Measurements from ENCODE around the gene EDARADD. TPM values are rescaled to one million over a fixed set of nuclear protein-coding genes. Genes with fewer than 3 reads are reported as not detected.

EDARADD gene
- total RNA-seq, 4 donors from 2014 or later, result 0.42 to 1.2 (median 0.82) TPM

DNA sequence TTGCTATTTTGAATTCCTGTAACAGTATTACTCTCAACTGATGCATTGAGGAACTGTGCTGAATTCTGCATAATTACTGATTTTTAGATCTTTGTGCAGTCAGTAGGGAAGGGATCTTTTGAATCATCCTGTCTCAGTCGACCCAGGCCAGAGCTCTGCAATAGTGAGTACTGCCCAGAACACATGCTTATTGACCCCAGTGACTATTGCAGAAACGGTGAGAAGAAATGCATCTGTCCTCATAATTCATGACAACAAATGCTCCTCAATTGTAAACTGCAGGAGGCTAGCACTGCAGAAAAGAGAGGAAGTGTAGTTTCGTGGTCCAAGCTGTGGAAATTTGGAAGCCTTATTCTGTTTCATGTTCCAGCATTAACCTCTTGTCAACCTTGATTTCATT is 19.6 kb downstream of the EDARADD start:
- no peak overlapping the region for H3K27ac ChIP-seq
- TF ChIP-seq, protein P1, sequence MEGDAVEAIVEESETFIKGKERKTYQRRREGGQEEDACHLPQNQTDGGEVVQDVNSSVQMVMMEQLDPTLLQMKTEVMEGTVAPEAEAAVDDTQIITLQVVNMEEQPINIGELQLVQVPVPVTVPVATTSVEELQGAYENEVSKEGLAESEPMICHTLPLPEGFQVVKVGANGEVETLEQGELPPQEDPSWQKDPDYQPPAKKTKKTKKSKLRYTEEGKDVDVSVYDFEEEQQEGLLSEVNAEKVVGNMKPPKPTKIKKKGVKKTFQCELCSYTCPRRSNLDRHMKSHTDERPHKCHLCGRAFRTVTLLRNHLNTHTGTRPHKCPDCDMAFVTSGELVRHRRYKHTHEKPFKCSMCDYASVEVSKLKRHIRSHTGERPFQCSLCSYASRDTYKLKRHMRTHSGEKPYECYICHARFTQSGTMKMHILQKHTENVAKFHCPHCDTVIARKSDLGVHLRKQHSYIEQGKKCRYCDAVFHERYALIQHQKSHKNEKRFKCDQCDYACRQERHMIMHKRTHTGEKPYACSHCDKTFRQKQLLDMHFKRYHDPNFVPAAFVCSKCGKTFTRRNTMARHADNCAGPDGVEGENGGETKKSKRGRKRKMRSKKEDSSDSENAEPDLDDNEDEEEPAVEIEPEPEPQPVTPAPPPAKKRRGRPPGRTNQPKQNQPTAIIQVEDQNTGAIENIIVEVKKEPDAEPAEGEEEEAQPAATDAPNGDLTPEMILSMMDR (IDR thresholded peaks at IDR 0.05), result no peak
- no peak for TF ChIP-seq POLR2A (IDR thresholded peaks at IDR 0.05)
- TF ChIP-seq EP300 (IDR thresholded peaks at IDR 0.05), result no peak
- H3K27me3 ChIP-seq, result no peaks in the 10 kb centered on the region
- H3K4me1 ChIP-seq, result no peaks in the 10 kb centered on the region
- H3K36me3 ChIP-seq, result no peaks in the 10 kb centered on the region
- H3K9me3 ChIP-seq, result no peaks in the 10 kb centered on the region
- no peak overlapping the region for H3K4me3 ChIP-seq
- 24 to 32% methylated on average over 3 of the region's 3 CpGs for WGBS, 2 donors
- no peak for DNase-seq (ENCODE audit: low spot score in 2 of 2)

DNA sequence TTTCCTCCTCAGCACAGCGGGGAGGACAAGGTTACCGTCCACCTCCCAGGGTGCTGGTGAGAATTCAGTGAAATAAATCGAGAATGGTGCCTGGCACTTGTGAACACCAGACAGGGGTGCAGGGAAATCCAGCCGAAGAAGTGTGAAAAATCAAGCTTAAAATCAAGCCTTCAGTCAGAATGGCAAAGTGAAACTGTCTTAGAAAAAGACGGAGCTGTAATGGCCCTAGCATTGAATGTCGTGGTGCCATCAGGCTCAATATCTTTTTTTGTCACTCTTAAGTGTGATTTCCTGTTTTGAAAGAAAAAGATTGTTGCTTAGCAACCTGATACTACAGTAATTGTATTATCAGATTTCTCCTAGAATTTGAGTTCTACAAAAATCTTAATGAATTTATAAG is 22.1 kb downstream of the EDARADD start:
- no peak overlapping the region for H3K4me3 ChIP-seq
- 70 to 71% methylated on average over 6 of the region's 6 CpGs for WGBS, 2 donors
- no peak overlapping the region for H3K27ac ChIP-seq
- DNase-seq (ENCODE audit: low spot score in 2 of 2), result no peak
- H3K27me3 ChIP-seq, result no peaks in the 10 kb centered on the region
- H3K4me1 ChIP-seq, result no peaks in the 10 kb centered on the region
- H3K9me3 ChIP-seq, result no peaks in the 10 kb centered on the region
- TF ChIP-seq, protein P1 (IDR thresholded peaks at IDR 0.05), result no peak
- no peak for TF ChIP-seq POLR2A (IDR thresholded peaks at IDR 0.05)
- no peaks in the 10 kb centered on the region for H3K36me3 ChIP-seq

DNA sequence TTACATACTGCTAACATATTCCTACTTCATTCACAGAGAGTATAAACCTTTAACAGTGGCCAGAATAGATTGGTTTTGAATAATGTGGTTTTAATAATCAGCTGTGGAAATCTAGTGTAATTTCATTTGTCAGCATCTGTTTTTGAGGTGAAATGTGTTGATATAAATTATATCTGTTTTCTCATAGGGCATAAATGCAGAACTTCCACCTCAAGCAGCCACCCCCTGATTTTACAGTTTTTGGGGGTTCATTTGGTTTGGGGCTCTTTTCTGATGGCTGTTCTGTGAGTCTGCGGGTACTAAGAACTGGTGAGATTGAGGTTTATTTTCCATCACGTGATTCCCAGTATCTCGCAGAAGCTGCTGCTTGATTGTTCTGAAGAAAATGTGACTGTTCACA is 23.2 kb downstream of the EDARADD start:
- DNase-seq (ENCODE audit: low spot score in 2 of 2), result no peak
- Histone ChIP-seq H3K36me3 (no peaks in the 10 kb centered on the region), H3K4me1 (no peaks in the 10 kb centered on the region), H3K9me3 (no peaks in the 10 kb centered on the region), H3K27ac (no peak overlapping the region), H3K27me3 (no peaks in the 10 kb centered on the region), H3K4me3 (no peak overlapping the region)
- no peak for TF ChIP-seq POLR2A (IDR thresholded peaks at IDR 0.05)
- 78 to 83% methylated on average over 3 of the region's 3 CpGs for WGBS, 2 donors

DNA sequence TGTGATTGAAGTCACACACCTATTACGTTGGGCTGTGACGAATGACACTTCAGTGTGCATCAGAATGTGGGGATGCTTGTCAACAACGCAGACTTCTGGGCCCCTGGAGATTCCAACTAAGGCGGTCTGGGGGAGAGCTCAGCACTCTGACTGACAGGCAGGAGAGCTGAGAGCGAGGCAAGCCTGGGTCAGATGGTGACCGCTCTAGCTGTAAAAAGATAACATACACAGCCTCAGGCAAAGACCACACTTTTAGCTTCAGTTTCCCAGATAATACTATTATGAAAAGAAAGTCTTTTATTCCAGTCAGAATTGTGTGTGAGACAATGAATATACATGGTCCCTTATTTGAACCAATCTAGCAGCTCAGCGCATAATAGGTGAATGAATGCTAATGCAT is 25.4 kb downstream of the EDARADD start:
- no peaks in the 10 kb centered on the region for H3K27me3 ChIP-seq
- WGBS, 2 donors, result 85 to 88% methylated on average over 7 of the region's 7 CpGs
- H3K4me3 ChIP-seq, result no peak overlapping the region
- H3K9me3 ChIP-seq, result no peaks in the 10 kb centered on the region
- no peak overlapping the region for H3K27ac ChIP-seq
- no peak for DNase-seq (ENCODE audit: low spot score in 2 of 2)
- no peaks in the 10 kb centered on the region for H3K36me3 ChIP-seq
- TF ChIP-seq EP300 (IDR thresholded peaks at IDR 0.05) (no peak), POLR2A (IDR thresholded peaks at IDR 0.05) (no peak)
- TF ChIP-seq, protein P1 (IDR thresholded peaks at IDR 0.05), result no peak
- H3K4me1 ChIP-seq, result no peaks in the 10 kb centered on the region

DNA sequence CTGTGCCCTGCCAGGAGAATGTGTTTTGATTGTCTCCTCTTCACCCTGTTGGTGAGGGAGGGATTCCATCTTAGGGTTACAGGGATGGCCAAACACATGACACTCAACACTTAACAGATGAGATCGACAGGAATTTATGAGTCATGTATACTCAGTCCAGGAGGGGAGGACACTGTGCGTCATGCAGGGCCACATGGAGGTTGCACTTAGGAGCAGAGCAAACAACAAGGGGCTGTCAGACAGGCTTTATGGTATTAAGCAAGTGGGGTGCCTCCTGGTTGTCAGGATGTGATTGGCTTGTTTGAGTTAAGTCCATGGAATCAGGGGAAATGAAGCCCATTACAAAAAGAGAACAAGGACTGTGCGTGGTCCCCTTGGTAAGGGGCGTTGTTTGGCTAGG is 26.9 kb downstream of the EDARADD start:
- H3K27me3 ChIP-seq, result no peaks in the 10 kb centered on the region
- TF ChIP-seq, protein P1 (IDR thresholded peaks at IDR 0.05), result no peak
- TF ChIP-seq EP300 (IDR thresholded peaks at IDR 0.05), result no peak
- TF ChIP-seq POLR2A (IDR thresholded peaks at IDR 0.05), result no peak
- H3K4me3 ChIP-seq, result no peak overlapping the region
- H3K27ac ChIP-seq, result no peak overlapping the region
- 83 to 91% methylated on average over 4 of the region's 4 CpGs for WGBS, 2 donors
- H3K9me3 ChIP-seq, result no peaks in the 10 kb centered on the region
- no peaks in the 10 kb centered on the region for H3K4me1 ChIP-seq
- H3K36me3 ChIP-seq, result no peaks in the 10 kb centered on the region
- no peak for DNase-seq (ENCODE audit: low spot score in 2 of 2)

DNA sequence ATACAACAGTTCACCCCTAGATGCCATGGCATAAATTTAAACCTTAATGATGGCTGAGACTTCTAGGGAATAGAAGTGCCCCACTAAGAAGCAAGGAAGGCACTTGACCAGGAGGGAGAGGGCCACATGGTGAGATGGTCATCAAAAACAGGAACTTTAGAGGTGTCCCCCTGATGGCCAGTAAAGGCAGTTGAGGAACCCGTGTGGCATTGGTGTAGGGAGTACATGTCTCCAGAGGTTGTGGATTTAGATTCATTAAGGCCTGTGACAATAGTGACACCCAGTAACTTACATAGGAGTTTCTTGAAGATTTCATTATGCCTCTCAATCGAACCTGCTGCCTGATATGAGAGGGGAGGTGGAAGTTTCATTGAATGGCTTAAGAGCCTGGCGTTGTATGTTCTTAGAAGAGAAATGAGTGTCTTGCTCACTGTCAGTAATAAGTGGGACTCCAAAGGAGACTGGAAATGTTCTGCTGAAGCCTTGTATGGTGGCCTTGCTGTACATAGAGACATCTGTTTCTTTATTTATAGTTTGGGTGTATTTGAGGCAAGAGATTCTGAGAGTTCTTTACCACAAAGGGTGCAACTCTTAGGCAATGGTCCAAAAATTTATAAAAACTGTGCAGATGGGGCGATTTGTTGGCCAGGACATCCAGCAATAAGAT is 27.9 kb downstream of the EDARADD start:
- Histone ChIP-seq H3K9me3 (no peaks in the 10 kb centered on the region), H3K36me3 (no peaks in the 10 kb centered on the region), H3K4me1 (no peaks in the 10 kb centered on the region), H3K27ac (no peak overlapping the region), H3K27me3 (no peaks in the 10 kb centered on the region), H3K4me3 (no peak overlapping the region)
- DNase-seq (ENCODE audit: low spot score in 2 of 2), result no peak
- 49 to 69% methylated on average over 4 of the region's 4 CpGs for whole genome bisulfite sequencing, 2 donors
- TF ChIP-seq, protein P1 (IDR thresholded peaks at IDR 0.05), result no peak
- no peak for TF ChIP-seq POLR2A (IDR thresholded peaks at IDR 0.05)
- no peak for TF ChIP-seq EP300 (IDR thresholded peaks at IDR 0.05)
